Fibroblast of gingiva (primary cell): Measurements from ENCODE around the gene GLIS2.
A peak's percentile ranks its signal among the peaks of the same experiment; 100 is the strongest.
"Not testable (repeated sequence)": the region's sequence is repeated elsewhere in the genome, so short reads cannot be mapped to it uniquely, and the experiment has no call there.

Experiments used
- DNase-seq: peaks from one replicate; pipeline ENCODE4 v3.0.0-alpha.2; 2011; ENCODE audit warnings: low read depth

Gene GLIS2

GRCh38 chr16:4319454-4320421, 3.9 kb downstream of the GLIS2 start:
- DNase-seq: no peak

- DNase-seq: no peak
These were observed 4.8 kb downstream of the GLIS2 start for GRCh38 chr16:4320571-4321137.

DNA sequence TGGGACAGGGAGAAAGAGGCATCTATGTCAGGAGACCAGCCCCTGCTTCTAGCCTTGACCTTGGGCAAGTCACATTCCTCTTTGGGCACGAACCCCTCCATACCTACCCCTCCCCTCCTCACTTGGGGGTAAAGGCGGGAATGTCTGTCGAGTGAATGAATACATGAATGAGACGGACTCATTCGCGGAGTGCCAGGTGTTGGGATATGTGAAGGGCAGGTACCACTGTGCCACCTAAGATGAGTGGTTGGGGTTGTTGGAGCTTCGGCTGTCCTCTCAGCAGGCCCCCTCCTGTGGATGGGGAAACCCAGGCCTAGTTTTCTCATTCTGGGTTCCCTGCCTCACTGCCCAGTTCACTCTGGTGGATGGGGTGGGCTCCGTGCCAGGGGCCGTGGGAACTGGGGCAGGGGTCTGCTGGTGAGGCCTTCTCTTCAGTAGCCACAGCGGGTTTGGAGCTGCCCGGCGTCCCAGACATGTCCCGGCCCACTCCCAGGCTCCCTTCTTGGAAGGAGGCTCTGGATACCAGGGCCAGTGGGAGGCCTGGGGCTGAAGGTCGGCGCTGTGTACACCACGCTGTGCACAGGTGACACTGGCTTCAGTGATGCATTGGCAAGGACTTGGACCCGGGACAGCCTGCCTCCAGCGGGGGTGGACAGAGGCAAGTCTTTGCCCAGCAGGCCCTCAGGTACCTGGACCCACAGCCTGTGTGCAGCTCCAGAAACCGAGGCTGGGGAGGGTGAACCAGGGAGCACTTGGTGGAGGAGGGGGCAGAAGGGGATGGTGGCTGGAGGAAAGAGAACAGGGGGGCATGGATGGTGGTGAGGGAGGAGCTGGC, 5.6 kb downstream of the GLIS2 start:
- DNase-seq: no peak

GRCh38 chr16:4322121-4323052, 6.5 kb downstream of the GLIS2 start:
- no peak for DNase-seq

DNA sequence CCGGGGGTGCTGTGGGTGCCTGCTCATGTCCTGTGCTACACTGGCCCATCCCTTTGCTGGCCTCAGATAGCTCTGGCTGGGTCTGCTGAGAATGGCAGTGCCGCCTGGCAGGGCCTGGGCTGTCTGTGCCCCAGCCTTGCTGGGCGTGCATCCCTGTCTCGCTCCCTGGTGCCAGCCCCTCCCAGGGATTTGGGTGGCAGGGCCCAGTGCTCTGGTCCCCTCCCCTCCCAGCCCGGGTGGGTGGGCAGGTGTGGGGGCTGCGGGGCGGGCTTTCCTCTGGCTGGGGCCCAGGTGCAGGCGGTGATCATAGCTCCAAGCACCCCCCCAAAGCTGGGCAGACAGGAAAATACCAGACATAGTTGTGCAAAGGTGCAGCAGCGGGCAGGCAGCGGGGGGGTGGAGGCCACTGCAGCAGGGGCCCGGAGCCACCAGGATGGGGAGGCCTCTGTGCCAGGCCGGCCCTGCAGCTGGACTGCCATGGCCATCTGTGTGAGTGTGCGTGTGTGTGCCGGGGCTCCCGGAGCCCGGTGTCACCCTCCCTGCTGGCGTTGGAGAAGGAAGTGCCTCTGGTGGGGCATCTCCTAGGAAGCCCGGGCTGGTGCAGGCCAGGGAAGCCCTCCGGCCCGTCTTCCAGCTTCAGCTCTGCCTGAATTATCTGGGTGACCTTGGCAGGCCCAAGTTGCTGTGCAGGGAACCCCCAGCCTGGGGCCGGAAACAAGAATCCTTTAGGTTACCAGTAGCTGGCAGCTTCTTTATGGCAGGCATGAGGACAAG, 7.4 kb downstream of the GLIS2 start:
- DNase-seq: no peak

GRCh38 chr16:4323845-4324488, 8.1 kb downstream of the GLIS2 start:
- peak; percentile 54 for DNase-seq

- DNase-seq: no peak
These were observed 8.8 kb downstream of the GLIS2 start for GRCh38 chr16:4324492-4325252.

DNA sequence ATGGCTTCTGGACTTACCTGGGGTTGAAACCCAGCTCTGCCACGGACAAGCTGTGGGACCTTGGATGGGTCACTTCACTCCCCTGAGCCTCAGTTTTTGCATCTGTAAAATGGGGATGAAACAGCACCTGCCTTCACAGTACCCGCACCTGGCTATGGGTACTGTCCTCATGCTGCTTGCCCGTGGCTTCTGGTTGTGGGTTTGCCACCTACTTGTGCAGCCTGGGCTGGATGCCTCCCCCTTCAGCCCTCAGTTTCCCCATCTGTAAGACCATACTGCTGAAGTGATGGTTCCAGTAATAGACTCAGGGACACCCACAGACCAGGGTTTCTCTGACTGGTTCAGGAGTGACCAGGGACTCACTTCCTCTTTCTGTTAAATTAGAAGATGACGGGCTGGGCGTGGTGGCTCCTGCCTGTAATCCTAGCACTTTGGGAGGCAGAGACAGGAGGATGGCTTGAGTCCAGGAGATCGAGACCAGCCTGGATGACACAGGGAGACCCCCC, 9.4 kb downstream of the GLIS2 start:
- DNase-seq: no peak

- DNase-seq: no peak
These were observed 11.6 kb downstream of the GLIS2 start for GRCh38 chr16:4327386-4328045.

- DNase-seq: peak; percentile 70
These were observed 12.3 kb downstream of the GLIS2 start for GRCh38 chr16:4328046-4328781.

- DNase-seq: no peak
These were observed 13.2 kb downstream of the GLIS2 start for GRCh38 chr16:4328782-4329775.

- peak; percentile 61 for DNase-seq
These were observed 14.5 kb downstream of the GLIS2 start for GRCh38 chr16:4330277-4330874.

DNA sequence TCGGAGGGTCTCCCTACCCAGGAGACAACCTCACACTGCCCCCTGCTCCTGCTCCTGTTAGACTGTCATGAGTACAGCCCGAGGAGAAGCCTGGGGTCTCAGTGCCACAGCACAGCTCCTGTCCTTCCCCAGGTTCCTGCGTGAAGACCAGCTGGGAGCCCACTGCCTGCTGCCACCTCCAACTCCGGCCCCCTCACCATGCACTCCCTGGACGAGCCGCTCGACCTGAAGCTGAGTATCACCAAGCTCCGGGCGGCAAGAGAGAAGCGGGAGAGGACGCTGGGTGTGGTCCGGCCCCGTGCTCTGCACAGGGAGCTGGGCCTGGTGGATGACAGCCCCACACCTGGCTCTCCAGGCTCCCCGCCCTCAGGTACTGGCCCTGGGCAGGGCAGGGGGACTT, 16.2 kb downstream of the GLIS2 start:
- no peak for DNase-seq

- no peak for DNase-seq
These were observed 16.9 kb downstream of the GLIS2 start for GRCh38 chr16:4332623-4333307.

- DNase-seq: no peak
These were observed 17.4 kb downstream of the GLIS2 start for GRCh38 chr16:4333308-4333638.

- not testable (repeated sequence) for DNase-seq
These were observed 17.8 kb downstream of the GLIS2 start for GRCh38 chr16:4333714-4334113.
